GM18520 (cell line): ENCODE measurements around the gene IFNA17.
"Not testable (repeated sequence)": the region's sequence is repeated elsewhere in the genome, so short reads cannot be mapped to it uniquely, and the experiment has no call there.

Experiments
- ATAC-seq: cut with Tn5 transposase; IDR thresholded peaks from one replicate; pipeline ENCODE4 v1.9.1; 2021; ENCODE audit not compliant: unreplicated experiment

Gene IFNA17

DNA sequence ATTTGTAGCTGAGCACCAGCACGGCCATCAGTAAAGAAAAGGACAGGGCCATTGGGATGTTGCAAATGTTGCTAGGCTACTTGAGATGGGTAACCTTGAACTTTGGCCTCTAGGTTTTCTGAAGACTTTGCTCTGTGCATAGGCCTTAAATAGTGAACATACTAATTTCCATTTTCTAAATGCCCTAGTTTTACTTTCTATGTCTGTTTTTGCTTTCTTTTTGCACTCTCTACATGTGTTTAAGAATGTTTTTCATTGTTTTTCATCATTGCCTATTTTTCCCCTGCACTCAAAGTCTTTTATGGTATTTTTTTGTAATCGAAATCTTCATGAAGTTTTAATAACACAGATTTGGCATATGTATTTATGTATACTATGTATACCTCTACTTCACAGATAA is at the start of gene IFNA17:
Gene IFNA17 (minus strand): TSS at position 101 of the 400 bp plus-strand sequence. CDS start 49 bp downstream, at position 52.
- no peak for ATAC-seq

DNA sequence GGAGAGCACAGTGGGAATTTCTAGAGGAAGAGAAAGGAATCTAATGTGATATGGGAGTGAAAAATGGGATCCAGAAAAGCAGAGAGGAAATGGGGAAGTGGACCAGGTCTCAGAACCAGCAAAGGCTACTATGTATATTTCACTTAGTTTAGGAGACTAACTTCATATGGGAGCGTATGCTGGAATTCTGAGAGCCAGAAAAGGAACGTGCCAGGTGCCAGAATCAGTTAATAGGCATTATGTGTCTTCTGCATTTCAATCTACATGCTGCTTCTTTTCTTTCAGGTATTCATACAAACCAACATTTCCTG is 40.3 kb upstream of the IFNA17 start:
- no peak for ATAC-seq

DNA sequence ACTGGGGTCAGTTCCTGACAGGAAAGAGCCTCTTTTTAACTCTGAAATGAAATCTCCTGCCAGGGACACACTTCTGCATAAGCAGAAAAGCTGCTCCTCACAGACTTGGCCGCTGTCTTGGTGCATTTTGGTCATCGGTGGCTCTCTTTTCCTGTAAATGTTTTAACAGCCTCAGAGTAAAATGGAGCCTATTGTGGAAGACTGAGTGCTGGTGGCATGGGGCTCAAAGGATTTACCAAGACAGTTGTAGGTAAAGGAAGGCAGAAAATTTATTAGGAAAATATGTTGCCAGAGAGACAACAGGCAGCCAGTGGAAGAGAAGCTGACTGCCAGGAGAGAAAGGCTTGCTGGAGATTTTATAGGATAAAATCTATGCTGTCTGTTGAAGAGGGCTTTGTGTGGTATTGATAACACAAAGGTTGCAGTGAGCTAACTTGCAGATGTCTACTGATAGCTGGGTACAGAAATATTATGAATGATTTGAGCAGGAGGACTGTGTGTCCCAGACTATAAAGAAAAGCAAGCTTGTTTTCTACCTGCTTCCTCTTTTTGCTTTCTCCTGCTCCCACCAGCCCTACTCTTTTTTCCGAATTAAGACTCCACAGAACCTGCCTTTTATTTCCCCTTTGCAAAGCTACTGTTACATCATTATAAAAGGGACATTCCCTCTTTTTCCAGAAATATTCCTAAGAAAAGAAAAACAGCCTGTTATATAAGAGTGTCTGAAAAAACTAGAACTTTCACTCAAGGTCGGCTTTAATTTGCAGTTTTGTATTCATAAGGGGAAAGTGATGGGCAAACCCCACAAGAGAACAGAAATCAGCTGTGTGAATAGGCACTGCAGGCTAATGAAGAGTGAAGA is 39.7 kb upstream of the IFNA17 start:
- peak; percentile 44 for ATAC-seq

DNA sequence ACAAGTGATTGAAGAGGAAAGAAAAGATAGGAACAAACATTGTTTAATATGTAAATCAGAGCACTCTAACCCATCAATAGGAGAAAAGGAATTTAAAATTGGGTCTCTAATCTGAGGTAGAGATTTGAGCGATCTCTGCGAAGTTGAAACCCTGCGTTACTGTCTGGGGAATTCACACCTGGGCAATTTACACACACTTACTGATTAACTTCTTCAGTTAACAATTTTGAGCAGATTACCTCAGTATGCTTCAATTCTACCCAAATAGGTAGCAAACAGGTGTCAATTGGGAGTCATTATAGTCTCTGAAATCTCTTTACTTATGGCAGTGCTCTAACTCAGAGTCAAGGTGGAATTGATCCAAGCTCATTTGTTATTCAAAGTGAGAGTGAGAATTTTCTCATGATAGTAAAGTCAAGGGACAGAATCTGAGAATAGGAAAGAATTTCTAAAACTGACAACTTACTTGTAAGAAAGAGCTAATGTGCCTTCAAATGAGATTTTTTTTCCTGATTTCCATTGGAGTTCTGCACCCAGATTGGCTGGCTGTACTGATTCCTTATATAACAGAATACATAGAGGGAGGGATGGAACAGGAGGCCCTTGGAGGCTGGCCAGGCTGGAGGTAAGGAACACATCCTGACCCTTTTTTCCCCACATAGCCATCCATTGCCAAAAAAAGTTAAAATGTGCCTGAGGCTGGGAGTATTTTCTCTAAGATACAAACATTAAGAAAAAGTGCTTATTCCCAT is 38.9 kb upstream of the IFNA17 start:
- ATAC-seq: no peak

DNA sequence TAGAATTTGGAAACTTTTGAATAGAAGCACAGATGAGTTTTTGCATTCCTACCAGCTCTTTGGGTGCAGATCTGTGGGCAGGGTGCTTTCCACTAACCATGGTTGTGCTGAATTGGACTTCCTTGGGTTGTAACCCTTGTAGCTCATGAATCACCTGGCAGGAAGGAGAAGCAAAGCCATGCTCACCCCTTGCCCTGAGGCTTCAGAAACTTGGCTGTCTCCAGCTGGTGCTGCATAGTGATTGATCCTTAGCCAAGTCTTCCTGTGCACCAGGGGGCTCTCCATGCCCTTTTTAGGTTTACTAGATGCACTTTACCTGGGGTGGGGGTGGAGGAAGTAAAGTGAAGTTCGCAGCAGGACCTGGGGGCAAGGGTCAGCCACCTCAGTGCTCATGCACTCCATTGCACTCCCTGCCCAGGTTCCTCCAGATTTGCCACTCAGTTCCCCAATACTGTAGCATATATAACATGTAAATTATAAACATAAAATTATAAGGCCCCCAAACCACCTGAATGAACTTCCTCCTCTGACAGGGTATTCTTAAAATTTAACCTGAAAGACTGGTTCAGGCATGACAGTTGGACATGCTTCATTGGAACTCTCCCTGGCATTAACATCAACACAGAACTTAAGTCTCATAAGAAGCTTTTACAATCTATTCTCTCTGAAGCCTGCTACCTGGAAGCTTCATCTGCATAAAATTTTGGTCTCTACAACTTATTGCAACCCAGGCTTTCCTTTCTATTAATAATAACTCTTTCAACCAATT is 37.6 kb upstream of the IFNA17 start:
- ATAC-seq: no peak

DNA sequence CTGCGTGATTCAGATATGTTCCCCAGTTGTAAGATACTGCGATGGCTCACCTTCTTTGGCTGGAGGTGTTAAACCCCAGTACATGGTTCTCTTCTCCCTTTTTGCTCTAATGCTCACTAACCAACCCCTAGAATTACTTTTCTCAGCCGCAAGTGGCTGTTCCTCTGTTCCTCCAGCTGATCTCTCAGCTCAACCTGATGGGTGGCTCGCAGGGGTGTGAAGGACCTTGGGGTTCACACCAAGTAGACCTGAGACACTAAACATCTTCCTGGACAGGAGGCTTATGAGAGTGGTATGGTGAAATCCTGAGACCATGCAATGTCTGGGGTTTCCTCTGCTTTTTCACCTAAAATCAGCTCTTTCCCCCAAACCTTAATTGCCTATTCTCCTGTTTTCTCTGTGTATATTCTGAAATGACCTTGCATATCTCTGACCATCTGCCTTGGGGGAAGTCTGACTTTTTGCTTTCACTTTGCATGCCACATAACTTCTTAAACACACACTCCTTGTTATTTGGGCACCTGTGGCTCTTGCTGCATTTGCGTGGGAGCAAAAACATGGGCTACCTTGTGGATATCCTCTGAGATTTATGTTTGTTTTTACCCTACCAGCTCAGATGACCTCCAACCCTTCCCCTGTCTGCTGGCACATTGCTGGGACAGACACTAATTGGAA is 27.7 kb upstream of the IFNA17 start:
- ATAC-seq: no peak

DNA sequence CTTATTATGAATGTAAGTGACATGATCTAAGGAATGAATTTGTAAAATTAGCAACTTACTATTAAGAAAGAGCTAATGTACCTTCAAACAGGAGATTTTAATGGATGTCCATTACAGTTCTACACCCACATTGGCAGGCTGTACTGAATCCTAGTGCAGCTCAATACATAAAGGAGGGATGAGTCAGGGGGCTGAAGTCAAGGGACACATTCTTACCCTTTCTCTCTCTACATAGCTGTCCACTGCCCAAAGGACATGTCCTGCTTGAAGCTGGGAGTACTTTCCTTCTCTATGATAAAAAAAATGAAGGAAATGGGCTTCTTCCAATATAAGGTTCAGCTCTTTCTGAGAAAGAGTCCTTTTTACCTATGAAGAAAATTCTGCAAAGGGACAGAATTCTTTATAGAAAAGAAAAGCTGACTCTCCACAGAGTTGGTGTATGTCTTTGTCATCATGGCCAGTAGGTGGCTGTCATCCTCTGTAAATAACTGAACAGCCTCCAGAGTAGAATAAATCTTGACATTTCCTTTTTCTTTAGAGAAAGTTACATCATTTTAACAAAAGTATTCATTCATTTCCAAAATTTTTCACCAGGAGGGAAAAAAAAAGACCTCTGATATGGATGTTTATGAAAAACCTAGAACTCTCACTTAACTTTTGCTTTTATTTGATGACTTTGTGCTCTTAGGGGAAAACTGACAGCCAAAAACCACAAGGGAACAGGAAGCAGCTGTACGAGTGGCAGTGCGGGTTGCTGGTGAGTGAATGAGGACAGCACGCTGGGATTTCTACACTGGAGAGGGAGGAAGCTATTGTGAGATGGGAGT is 24.9 kb upstream of the IFNA17 start:
- peak; percentile 44 for ATAC-seq

DNA sequence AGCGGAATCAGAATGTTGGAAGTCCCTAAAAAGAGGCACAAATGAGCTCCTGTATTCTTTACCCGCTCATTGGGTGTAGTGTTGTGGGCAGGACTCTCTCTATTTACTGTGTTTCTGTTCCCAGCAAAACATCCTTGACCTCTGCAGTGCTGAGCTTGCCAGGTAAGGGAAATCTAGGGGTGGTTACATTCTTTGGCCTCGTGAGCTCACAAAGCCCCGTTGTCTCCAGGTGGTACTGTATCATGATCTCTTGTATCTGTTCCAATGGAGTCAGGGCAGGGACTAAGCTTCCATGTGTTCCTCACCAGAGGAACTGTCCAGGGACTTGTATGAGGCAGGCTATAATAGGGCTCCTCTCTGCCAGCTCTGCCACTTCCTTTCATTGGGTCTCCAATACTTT is 23.6 kb upstream of the IFNA17 start:
- ATAC-seq: no peak

DNA sequence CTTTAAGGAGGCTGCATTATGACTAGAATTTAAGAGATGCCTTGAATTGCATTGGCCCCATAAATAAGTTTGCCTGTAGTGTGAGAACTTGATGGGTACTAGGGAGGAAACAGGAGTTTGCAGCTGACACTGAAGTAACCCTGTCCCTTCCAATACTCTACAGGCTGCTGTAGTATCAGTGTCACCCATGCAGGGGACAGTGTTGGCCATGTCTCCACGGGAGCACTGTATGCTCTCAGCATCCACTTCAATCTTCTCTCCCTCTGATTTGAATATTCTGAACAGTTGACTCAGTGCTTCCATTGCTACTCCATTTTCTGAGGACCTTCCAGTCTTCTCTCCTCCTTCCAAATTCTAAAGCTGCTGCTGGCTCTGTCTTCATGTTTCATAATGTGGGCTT is 23.2 kb upstream of the IFNA17 start:
- no peak for ATAC-seq

DNA sequence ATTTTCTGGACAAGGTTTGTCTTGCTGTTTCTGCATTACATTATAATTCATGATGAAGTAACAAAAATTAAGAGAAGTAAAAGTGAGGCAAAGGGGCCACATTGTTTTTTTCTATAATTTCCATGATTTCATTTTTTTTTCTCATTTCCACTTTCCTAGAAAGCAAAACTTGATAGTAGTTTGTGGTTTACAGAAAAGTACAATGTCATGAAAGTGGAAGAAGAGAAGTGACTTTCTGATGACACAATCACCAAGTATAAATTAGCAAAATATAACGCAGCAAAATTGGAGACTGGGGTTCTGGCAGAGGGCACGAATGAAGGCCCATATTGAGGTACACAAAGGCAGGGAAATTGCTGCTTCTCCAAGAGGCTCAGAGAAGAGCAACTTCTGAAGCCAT is 16.8 kb upstream of the IFNA17 start:
- no peak for ATAC-seq

DNA sequence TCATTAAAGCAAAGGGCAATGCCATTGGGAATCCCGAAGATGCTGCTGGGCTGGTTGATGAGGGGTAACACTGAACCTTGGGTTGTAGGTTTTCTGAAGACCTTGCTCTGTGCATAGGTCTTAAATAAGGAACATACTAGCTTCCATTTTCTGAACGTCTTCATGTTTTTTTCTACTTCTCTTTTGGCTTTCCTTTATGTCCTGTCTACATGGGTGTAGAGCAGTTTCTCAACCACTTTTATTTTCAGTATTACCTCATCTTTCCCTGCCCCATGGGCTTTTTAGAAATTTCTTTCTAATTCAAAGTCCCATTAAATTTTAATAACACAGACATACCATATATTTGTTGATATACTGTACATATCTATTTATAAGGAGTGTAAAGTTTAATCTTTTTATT is 11.9 kb upstream of the IFNA17 start, which contains the start of gene IFNA14:
Gene IFNA14 (minus strand): TSS at position 95 of the 400 bp plus-strand sequence. CDS start 70 bp downstream, at position 25.
- ATAC-seq: no peak

DNA sequence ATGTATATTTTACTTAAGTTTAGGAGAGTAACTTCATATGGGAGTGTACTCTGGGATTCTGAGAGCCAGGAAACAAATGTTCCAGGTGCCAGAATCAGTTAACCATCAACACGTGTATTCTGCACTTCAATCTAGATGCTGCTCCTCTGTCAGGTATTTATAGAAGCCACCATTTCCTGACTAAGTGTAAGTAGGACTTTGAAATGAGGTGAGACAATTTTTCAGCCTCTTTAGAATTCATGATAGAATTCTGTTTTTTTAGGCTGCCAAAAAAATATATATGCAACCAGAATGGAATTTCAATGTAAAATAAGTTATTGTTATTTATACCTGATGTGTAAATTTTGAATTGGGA is 8.3 kb upstream of the IFNA17 start:
- ATAC-seq: not testable (repeated sequence)

DNA sequence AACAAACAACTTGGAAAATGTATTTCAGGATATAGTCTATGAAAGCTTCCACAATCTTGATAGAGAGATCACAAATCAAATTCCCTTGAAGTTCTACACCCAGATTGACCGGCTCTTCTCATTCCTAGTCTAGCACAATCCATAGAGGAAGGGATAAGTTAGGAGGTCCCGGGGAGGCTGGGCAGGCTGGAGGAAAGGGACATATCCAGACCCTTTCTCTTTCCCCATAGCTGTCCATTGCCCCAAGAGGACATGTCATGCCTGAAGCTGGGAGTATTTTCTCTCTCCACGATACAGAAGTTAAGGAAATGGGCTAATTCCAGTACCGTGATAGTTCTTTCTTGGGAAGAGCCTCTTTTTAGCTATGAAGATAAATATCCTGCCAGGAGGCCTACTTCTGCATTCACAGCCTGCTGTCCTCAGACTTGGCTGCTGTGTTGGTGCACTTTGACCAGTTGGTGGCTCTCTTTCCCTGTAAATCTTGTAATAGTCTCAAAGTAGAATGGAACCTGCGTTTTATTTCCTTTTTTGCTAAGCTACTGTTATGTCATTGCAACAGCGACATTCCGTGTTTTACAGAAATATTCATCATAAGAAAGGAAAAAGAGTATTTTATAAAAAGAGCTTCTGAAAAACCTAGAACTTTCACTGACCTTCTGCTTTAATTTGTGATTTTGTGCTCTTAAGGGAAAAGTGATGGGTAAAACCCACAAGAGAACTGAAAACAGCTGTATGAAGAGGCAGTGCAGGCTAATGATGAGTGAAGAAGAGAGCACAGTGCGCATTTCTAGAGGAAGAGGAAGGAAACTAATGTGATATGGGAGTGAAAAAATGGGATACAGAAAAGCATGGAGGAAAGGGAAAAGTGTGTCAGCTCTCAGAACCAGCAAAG is 7.7 kb upstream of the IFNA17 start:
- ATAC-seq: peak; percentile 70

DNA sequence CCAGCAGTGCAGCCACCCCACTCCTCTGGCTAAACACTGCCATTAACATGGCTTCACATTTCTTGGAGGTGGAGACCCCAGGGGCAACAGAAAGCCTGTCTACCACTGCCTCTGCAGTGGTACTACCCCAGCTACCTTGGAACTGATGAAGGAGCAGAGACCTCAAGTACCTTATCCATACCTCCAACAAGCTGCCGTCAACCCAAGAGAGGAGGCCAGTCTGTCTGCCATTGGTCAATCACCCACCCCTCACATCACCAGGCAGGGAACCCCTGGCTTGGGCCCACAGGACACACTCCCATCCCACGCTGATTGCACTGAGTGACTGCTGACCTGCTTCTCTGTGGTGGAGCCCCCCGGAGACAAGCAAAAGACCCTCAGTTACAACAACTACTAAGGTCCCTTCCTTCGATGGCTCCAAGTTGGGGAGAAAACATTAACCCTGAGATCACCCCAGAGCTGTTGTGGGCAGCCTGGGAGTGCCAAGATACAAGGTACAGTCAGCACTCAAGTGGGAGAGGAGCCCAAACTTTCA is 6.2 kb upstream of the IFNA17 start:
- ATAC-seq: no peak

DNA sequence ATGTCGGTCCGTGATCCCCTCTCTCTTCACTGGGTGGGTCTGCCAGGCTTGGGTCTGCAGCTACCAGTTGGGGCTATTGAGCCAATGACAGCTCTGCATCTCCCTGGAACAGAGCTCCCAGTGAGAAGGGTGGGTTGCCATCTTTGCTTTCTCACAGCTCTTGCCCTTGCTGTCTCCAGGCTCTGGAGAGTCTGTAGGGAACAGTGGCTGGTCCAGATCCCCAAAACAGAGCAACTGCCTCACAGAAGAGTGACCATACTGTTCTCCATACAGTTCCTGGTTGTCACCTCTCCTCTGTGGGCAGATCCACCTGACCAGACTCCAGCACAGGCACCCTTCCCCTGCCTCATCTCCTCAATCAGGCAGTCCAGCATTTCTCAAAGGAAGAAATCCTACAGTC is 5.2 kb upstream of the IFNA17 start:
- ATAC-seq: no peak

DNA sequence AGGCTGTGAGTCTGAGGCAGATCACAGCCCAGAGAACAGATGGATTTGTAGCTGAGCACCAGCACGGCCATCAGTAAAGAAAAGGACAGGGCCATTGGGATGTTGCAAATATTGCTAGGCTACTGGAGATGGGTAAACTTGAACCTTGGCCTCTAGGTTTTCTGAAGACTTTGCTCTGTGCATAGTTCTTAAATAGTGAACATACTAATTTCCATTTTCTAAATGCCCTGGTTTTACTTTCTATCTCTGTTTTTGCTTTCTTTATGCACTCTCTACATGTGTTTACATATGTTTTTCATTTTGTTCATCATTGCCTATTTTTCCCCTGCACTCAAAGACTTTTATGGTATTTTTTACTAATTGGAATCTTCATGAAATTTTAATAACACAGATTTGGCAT is 10.8 kb downstream of the IFNA17 start, which contains the start of gene IFNA16:
Gene IFNA16 (minus strand): TSS at position 101 of the 400 bp plus-strand sequence. CDS start 6 bp downstream, at position 95.
- ATAC-seq: not testable (repeated sequence)

DNA sequence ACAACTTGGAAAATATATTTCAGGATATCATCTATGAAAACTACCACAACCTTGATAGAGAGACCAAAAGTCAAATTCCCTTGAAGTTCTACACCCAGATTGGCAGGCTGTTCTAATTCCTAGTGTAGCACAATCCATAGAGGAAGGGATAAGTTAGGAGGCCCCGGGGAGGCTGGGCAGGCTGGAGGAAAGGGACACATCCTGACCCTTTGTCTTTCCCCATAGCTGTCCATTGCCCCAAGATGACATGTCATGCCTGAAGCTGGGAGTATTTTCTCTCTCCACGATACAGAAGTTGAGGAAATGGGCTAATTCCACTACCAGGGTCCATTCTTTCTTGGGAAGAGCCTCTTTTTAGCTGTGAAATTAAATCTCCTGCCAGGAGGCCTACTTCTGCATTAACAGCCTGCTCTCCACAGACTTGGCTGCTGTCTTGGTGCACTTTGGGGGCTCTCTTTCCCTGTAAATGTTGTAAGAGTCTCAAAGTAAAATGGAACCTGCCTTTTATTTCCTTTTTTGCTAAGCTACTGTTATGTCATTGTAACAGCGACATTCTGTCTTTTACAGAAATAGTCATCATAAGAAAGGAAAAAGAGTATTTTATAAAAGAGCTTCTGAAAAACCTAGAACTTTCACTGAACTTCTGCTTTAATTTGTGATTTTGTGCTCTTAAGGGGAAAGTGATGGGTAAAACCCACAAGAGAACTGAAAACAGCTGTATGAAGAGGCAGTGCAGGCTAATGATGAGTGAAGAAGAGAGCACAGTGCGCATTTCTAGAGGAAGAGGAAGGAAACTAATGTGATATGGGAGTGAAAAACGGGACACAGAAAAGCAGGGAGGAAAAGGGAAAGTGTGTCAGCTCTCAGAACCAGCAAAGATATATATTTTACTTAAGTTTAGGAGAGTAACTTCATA is 14.4 kb downstream of the IFNA17 start:
- ATAC-seq: peak; percentile 56

DNA sequence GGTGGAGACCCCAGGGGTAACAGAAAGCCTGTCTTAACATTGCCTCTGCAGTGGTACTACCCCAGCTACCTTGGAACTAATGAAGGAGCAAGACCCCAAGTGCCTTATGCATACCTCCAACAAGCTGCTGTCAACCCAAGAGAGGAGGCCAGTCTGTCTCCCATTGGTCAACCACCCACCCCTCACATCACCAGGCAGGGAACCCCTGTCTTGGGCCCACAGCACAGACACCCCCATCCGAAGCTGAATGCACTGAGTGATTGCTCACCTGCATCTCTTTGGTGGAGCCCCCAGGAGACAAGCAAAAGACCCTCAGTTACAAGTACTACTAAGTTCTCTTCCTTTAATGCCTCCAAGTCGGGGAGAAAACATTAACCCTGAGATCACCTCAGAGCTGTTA is 15.9 kb downstream of the IFNA17 start:
- ATAC-seq: not testable (repeated sequence)
